Cardiac muscle cell (in vitro differentiated cells and primary cell): ENCODE measurements around the gene TEX9. TPM values are rescaled to one million over a fixed set of nuclear protein-coding genes. Genes with fewer than 3 reads are reported as not detected.
"Not testable (repeated sequence)": the region's sequence is repeated elsewhere in the genome, so short reads cannot be mapped to it uniquely, and the experiment has no call there.

Source experiments
- DNase-seq, 2 donors: peaks; one replicate each; pipeline versions ENCODE4 v3.0.0 to v3.0.0-alpha.2; 2010 to 2017; ENCODE audit warnings: low read depth in 1 of 2, low spot score in 1 of 2
- H3K27ac ChIP-seq: fragments of 200-600 bp; sonication (generic); 2 replicates; pipeline ENCODE4 v1.5.1; 2016
- H3K27me3 ChIP-seq: fragments of 200-600 bp; sonication (generic); 2 replicates; pipeline ENCODE4 v1.6.0; 2016; ENCODE audit warnings: control low read depth
- H3K36me3 ChIP-seq: fragments of 200-600 bp; sonication (generic); 2 replicates; pipeline ENCODE4 v1.5.1; 2016; ENCODE audit warnings: control low read depth
- H3K4me1 ChIP-seq: fragments of 200-600 bp; sonication (generic); 2 replicates; pipeline ENCODE4 v1.8.1; 2017; ENCODE audit warnings: low read depth, mild to moderate bottlenecking, mixed run types
- H3K4me3 ChIP-seq: fragments of 200-600 bp; sonication (generic); 2 replicates; pipeline ENCODE4 v1.5.1; 2016; ENCODE audit warnings: mild to moderate bottlenecking
- H3K9me3 ChIP-seq: fragments of 200-600 bp; sonication (generic); 2 replicates; pipeline ENCODE4 v1.5.1; 2017; ENCODE audit warnings: low read depth, mild to moderate bottlenecking, control low read depth
- CTCF ChIP-seq: IDR thresholded peaks from 2 replicates; pipeline ENCODE4 v1.5.1; 2012; ENCODE audit warnings: low read depth, mild to moderate bottlenecking, low read length
- polyA plus RNA-seq: library from polyadenylated mRNA; unstranded; fragments of >200 nt; fragmentation: Nextera tagmentation; extraction: Ambion mirVana; gene quantifications from 2 replicates; pipeline ENCODE4 v1.2.1, GENCODE V29; 2016
- total RNA-seq: library from RNA; depleted of rRNA; stranded (reverse); fragments of >200 nt; gene quantifications from 2 replicates; pipeline ENCODE4 v1.2.3, GENCODE V29; 2016

Gene TEX9
- total and polyA plus RNA-seq, 2 experiments from 2014 or later, result 8.4 to 9.2 TPM

- Histone ChIP-seq H3K27me3 (no peaks in the 10 kb centered on the region), H3K27ac (no peak overlapping the region), H3K4me1 (peaks cover 9% of the 10 kb centered on the region), H3K36me3 (no peaks in the 10 kb centered on the region), H3K4me3 (no peak overlapping the region), H3K9me3 (no peaks in the 10 kb centered on the region)
- TF ChIP-seq CTCF, result no peak
- DNase-seq, result no peak
These were observed 3.2 kb upstream of the TEX9 start for GRCh38 chr15:56361987-56362386.

- Histone ChIP-seq H3K36me3 (no peaks in the 10 kb centered on the region), H3K4me1 (peaks cover 9% of the 10 kb centered on the region), H3K27ac (no peak overlapping the region), H3K27me3 (no peaks in the 10 kb centered on the region), H3K4me3 (peak overlapping the region; percentile 66), H3K9me3 (no peaks in the 10 kb centered on the region)
- TF ChIP-seq CTCF, result no peak
- DNase-seq, result no peak
These were observed 985 bp downstream of the TEX9 start for GRCh38 chr15:56366211-56366610.

- Histone ChIP-seq H3K27ac (no peak overlapping the region), H3K27me3 (no peaks in the 10 kb centered on the region), H3K4me3 (no peak overlapping the region), H3K9me3 (no peaks in the 10 kb centered on the region), H3K4me1 (peaks cover 9% of the 10 kb centered on the region), H3K36me3 (no peaks in the 10 kb centered on the region)
- TF ChIP-seq CTCF, result no peak
- no peak for DNase-seq
These were observed 1.9 kb downstream of the TEX9 start for GRCh38 chr15:56367156-56367555.

GRCh38 chr15:56369234-56369633 lies 4.0 kb downstream of the TEX9 start:
- Histone ChIP-seq H3K36me3 (no peaks in the 10 kb centered on the region), H3K27ac (no peak overlapping the region), H3K4me3 (no peak overlapping the region), H3K9me3 (no peaks in the 10 kb centered on the region), H3K4me1 (peaks cover 9% of the 10 kb centered on the region), H3K27me3 (no peaks in the 10 kb centered on the region)
- TF ChIP-seq CTCF, result no peak
- DNase-seq, result no peak

GRCh38 chr15:56371495-56372147 lies 6.4 kb downstream of the TEX9 start:
- TF ChIP-seq CTCF, result no peak
- Histone ChIP-seq H3K36me3 (no peaks in the 10 kb centered on the region), H3K9me3 (no peaks in the 10 kb centered on the region), H3K4me3 (no peak overlapping the region), H3K27ac (no peak overlapping the region), H3K4me1 (peaks cover 3% of the 10 kb centered on the region), H3K27me3 (no peaks in the 10 kb centered on the region)
- DNase-seq, result no peak

- not testable (repeated sequence) for H3K4me3 ChIP-seq, H3K4me1 ChIP-seq, H3K36me3 ChIP-seq, H3K27ac ChIP-seq, H3K9me3 ChIP-seq, H3K27me3 ChIP-seq, DNase-seq
These were observed 9.5 kb downstream of the TEX9 start for GRCh38 chr15:56374693-56375092.

- H3K27ac ChIP-seq, H3K36me3 ChIP-seq, H3K4me3 ChIP-seq, H3K27me3 ChIP-seq, H3K4me1 ChIP-seq, H3K9me3 ChIP-seq, DNase-seq: not testable (repeated sequence)
These were observed 12.6 kb downstream of the TEX9 start for GRCh38 chr15:56377822-56378221.
